A549 (cell line): ENCODE measurements around the gene ILDR2.

ENCODE experiments used
- JUN ChIP-seq, 2 experiments: fragments of >200 bp; sonication (Bioruptor Twin); formaldehyde crosslinking; IDR thresholded peaks; 2 replicates in 1 of 2; 3 replicates in 1 of 2; pipeline ENCODE4 v1.6.1; 2016 to 2017
- JUNB ChIP-seq: fragments of >200 bp; sonication (Bioruptor Twin); formaldehyde crosslinking; IDR thresholded peaks from 2 replicates; pipeline ENCODE4 v1.6.1; 2016
- KDM1A ChIP-seq: fragments of 200-600 bp; sonication (generic); IDR thresholded peaks from 2 replicates; pipeline ENCODE4 v1.6.1; 2016; ENCODE audit warnings: low read depth, mild to moderate bottlenecking
- POLR2A ChIP-seq: IDR thresholded peaks from 2 replicates; pipeline ENCODE4 v1.6.1; 2012; ENCODE audit warnings: mild to moderate bottlenecking, low read length
- RAD21 ChIP-seq, 2 experiments: fragments of >200 bp in 1 of 2; sonication (Bioruptor Twin) in 1 of 2; formaldehyde crosslinking in 1 of 2; IDR thresholded peaks in 1 of 2; conservative IDR thresholded peaks in 1 of 2; 2 replicates in 1 of 2; 3 replicates in 1 of 2; pipeline ENCODE4 v1.6.1; 2012 to 2018; ENCODE audit warnings: inconsistent platforms in 1 of 2
- TF ChIP-seq, protein P1 (sequence below): fragments of >200 bp; sonication (Bioruptor Twin); formaldehyde crosslinking; IDR thresholded peaks from 3 replicates; pipeline ENCODE4 v1.5.1; 2016
- TF ChIP-seq, protein P2 (sequence below): fragments of >200 bp; sonication (Bioruptor Twin); formaldehyde crosslinking; IDR thresholded peaks from 3 replicates; pipeline ENCODE4 v1.6.1; 2016

DNA sequence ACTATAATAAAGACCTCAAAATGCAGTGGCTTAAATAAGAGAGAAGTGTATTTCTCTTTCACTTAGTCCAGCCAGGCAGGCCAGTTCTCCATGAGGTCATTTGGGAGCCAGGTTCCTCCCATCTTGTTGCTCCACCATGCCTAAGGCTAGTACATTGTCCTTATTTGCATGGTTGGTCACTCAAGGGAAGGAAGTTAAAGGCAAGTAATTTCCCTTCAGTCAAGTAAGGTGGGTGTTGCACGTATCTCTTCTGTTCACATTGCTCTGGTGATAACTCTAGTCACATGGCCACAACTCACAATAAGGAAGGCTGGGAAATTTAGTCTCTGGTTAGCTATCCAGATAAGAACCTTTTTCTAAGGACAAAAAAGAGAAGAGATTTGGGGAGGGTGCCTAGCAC lies 72.1 kb downstream of the ILDR2 start:
- TF ChIP-seq, protein P1, sequence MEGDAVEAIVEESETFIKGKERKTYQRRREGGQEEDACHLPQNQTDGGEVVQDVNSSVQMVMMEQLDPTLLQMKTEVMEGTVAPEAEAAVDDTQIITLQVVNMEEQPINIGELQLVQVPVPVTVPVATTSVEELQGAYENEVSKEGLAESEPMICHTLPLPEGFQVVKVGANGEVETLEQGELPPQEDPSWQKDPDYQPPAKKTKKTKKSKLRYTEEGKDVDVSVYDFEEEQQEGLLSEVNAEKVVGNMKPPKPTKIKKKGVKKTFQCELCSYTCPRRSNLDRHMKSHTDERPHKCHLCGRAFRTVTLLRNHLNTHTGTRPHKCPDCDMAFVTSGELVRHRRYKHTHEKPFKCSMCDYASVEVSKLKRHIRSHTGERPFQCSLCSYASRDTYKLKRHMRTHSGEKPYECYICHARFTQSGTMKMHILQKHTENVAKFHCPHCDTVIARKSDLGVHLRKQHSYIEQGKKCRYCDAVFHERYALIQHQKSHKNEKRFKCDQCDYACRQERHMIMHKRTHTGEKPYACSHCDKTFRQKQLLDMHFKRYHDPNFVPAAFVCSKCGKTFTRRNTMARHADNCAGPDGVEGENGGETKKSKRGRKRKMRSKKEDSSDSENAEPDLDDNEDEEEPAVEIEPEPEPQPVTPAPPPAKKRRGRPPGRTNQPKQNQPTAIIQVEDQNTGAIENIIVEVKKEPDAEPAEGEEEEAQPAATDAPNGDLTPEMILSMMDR = no peak
- no peak for TF ChIP-seq POLR2A
- no peak for TF ChIP-seq KDM1A
- TF ChIP-seq JUNB = no peak
- TF ChIP-seq, protein P2, sequence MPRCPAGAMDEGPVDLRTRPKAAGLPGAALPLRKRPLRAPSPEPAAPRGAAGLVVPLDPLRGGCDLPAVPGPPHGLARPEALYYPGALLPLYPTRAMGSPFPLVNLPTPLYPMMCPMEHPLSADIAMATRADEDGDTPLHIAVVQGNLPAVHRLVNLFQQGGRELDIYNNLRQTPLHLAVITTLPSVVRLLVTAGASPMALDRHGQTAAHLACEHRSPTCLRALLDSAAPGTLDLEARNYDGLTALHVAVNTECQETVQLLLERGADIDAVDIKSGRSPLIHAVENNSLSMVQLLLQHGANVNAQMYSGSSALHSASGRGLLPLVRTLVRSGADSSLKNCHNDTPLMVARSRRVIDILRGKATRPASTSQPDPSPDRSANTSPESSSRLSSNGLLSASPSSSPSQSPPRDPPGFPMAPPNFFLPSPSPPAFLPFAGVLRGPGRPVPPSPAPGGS = no peak
- no peak for TF ChIP-seq JUN (IDR thresholded peaks at IDR 0.05)
- no peak for TF ChIP-seq RAD21 (conservative IDR thresholded peaks at IDR 0.05 in 1 of 2, IDR thresholded peaks at IDR 0.05 in 1 of 2)
